ENCODE data around the gene TMEM245.

Gene TMEM245

GRCh38 chr9:109083141-109083540 is 36.6 kb downstream of the TMEM245 start:
- no peak for TF ChIP-seq CTCF (IDR thresholded peaks at IDR 0.05; ENCODE audit: low read depth, low read length, missing control alignments)
- no peak overlapping the region for H3K27ac ChIP-seq
- no peaks in the 10 kb centered on the region for H3K27me3 ChIP-seq (replicated peaks)
- no peak for DNase-seq
- H3K4me3 ChIP-seq (ENCODE audit: low read depth, low read length): no peak overlapping the region
- in situ Hi-C loops (cut with HindIII; ENCODE audit: low pct_ligation_motif_present, low sequenced_read_pairs): no loop called here
- peaks cover 6% of the 10 kb centered on the region for H3K36me3 ChIP-seq (replicated peaks)

- no peak overlapping the region for H3K27ac ChIP-seq
- no peak overlapping the region for H3K4me3 ChIP-seq (ENCODE audit: low read depth, low read length)
- in situ Hi-C loops (cut with HindIII; ENCODE audit: low pct_ligation_motif_present, low sequenced_read_pairs): no loop called here
- no peak for DNase-seq
- peaks cover 6% of the 10 kb centered on the region for H3K36me3 ChIP-seq (replicated peaks)
- H3K27me3 ChIP-seq (replicated peaks): no peaks in the 10 kb centered on the region
- no peak for TF ChIP-seq CTCF (IDR thresholded peaks at IDR 0.05; ENCODE audit: low read depth, low read length, missing control alignments)
These were observed 37.6 kb downstream of the TMEM245 start for GRCh38 chr9:109082091-109082620.

GRCh38 chr9:109074236-109074889 is 45.4 kb downstream of the TMEM245 start:
- peaks cover 31% of the 10 kb centered on the region for H3K36me3 ChIP-seq (replicated peaks)
- no peak overlapping the region for H3K27ac ChIP-seq
- no peak for TF ChIP-seq CTCF (IDR thresholded peaks at IDR 0.05; ENCODE audit: low read depth, low read length, missing control alignments)
- no peaks in the 10 kb centered on the region for H3K27me3 ChIP-seq (replicated peaks)
- DNase-seq: no peak
- no peak overlapping the region for H3K4me3 ChIP-seq (ENCODE audit: low read depth, low read length)
- in situ Hi-C loops (cut with HindIII; ENCODE audit: low pct_ligation_motif_present, low sequenced_read_pairs): no loop called here

GRCh38 chr9:109072821-109073435 is 46.8 kb downstream of the TMEM245 start:
- Histone ChIP-seq H3K27ac (no peak overlapping the region), H3K36me3 (replicated peaks) (peaks cover 38% of the 10 kb centered on the region), H3K27me3 (replicated peaks) (no peaks in the 10 kb centered on the region), H3K4me3 (ENCODE audit: low read depth, low read length) (no peak overlapping the region)
- in situ Hi-C loops (cut with HindIII; ENCODE audit: low pct_ligation_motif_present, low sequenced_read_pairs): no loop called here
- no peak for DNase-seq
- TF ChIP-seq CTCF (IDR thresholded peaks at IDR 0.05; ENCODE audit: low read depth, low read length, missing control alignments): no peak

- Histone ChIP-seq H3K27ac (no peak overlapping the region), H3K36me3 (replicated peaks) (peaks cover 38% of the 10 kb centered on the region), H3K4me3 (ENCODE audit: low read depth, low read length) (no peak overlapping the region), H3K27me3 (replicated peaks) (no peaks in the 10 kb centered on the region)
- no peak for DNase-seq
- in situ Hi-C loops (cut with HindIII; ENCODE audit: low pct_ligation_motif_present, low sequenced_read_pairs): no loop called here
- no peak for TF ChIP-seq CTCF (IDR thresholded peaks at IDR 0.05; ENCODE audit: low read depth, low read length, missing control alignments)
These were observed 47.5 kb downstream of the TMEM245 start for GRCh38 chr9:109072133-109072692.
